GM18868 (cell line): ENCODE results near the gene COG2.

Experiments
- ATAC-seq: cut with Tn5 transposase; IDR thresholded peaks from one replicate; pipeline ENCODE4 v1.9.1; 2021; ENCODE audit warnings: mild to moderate bottlenecking, moderate library complexity; ENCODE audit not compliant: unreplicated experiment

Gene COG2

GRCh38 chr1:230699716-230700115 lies 57.4 kb downstream of the COG2 start:
- no peak for ATAC-seq

DNA sequence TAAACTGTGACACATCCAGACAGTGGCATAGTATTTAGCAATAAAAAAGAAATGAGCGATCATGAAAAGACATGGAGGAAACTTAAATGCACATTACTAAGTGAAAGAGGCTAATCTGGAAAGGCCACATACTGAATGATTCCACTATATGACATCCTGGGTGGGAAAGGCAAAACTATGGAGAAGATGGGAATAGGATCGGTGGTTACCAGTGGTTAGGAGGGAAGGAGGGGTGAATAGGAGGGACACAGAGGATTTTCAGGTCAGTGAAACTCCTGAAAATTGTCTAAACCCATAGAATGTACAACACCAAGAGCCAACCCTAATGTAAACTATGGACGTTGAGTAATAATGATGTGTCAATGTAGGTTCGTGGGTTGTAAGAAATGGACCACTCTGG lies 57.9 kb downstream of the COG2 start:
- no peak for ATAC-seq

GRCh38 chr1:230701434-230701833 lies 59.2 kb downstream of the COG2 start:
- no peak for ATAC-seq

DNA sequence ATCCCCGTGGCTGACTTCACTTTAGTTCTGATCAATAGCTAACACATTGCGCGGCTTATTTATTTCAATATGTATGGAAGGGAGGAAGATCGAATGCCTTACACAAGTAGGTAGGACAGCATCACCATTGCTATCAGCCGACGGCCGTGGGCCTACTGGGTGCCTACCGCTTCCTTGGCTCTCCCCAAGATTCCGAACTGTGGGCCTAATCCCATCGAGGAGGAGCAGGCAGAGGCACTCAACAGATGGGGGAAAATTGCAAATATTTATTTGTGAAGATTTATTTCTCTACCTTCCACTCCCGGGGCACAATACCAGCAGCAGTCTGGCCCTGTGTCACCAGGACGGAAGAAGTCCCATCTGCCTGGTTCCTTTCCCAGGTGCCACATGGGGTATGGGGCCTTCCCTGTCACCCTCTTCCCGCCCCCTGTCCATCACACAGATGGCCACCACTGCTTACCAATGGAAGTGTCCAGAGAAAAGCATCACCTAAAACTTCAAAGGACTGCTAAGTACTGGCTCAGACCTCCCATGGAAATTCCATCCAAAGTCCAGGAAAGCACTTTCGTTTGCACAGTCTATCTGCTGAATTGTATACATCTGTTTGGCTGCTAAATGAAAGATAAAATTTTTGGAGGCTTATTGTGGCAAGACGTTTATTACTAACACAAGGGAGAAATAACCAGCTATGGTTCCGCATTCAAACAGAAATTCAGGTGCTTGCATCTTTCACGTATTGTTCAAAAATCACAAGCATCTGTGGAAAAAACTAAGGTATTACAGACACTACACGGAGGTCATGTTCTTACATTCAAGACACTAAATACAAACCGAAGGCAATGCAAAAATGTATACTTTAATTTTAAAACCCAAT lies 59.9 kb downstream of the COG2 start:
- no peak for ATAC-seq

DNA sequence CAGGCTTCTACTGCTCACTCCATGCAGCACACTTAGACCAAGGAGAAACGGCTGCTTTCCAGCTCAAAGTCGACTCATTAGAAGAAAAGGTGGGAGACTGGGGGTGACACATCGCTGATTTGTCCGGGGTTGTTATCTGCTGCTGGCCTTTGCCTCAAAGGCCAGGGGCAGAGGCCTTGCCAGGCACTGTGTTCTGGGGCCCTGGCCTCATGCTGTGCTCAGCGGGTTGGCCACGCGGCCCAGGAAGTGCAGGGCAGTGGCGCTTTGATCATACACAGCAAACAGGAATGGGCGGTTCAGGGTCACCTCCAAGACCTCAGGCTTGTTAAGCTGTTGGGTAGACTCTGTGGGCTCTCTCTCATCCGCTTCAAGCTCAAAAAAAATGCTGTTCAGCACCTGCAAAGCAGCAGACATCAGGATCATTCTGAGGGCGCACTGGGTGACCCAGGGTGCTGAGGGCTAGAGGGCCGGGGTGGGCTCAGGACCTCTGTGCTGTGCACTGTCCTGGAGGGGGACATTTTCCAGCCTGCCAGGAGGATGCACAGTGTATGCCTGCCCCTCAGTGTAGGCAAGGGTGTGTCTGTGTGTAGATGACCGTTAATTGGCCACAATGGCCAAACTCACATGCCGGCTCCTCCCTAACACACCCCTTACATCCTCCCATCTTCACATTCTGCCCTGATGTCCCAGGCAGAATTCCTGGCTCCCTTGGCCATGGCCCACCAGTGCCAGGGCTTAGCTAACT lies 60.8 kb downstream of the COG2 start:
- no peak for ATAC-seq

GRCh38 chr1:230703679-230704385 lies 61.6 kb downstream of the COG2 start:
- ATAC-seq: no peak

- no peak for ATAC-seq
These were observed 62.5 kb downstream of the COG2 start for GRCh38 chr1:230704830-230705229.

- ATAC-seq: no peak
These were observed 63.2 kb downstream of the COG2 start for GRCh38 chr1:230705289-230706019.

DNA sequence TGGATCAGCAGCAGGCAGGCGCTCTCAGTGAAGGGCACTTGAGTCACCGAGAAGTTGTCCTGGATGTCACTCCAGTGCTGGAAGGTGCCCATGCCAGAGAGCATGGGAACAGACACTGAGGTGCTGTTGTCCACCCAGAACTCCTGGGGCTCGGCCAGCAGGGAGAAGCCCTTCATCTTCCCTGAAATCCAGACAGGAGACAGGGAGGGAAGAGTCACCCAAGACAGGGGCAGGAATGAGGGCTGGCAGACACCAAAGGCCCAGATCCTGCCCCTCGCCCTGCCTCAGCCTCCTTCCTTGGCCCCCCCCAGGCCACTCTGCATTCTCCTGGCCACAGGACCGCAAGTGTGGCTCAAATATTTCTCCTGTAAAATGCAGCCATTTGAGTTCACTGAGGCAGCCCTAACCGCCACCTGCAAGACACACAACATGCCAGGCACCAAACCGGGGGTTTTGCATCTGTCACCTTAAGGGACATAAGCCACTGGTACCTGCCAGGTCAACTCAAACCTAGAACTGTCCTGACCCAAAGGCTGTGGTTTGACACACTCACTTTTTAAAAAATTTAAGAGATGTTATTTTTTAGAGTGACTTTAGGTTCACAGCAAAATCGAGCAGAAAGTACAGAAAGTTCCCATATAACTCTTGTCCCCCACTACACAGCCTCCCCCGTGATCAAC lies 63.9 kb downstream of the COG2 start:
- ATAC-seq: no peak

- ATAC-seq: no peak
These were observed 64.8 kb downstream of the COG2 start for GRCh38 chr1:230706887-230707731.

DNA sequence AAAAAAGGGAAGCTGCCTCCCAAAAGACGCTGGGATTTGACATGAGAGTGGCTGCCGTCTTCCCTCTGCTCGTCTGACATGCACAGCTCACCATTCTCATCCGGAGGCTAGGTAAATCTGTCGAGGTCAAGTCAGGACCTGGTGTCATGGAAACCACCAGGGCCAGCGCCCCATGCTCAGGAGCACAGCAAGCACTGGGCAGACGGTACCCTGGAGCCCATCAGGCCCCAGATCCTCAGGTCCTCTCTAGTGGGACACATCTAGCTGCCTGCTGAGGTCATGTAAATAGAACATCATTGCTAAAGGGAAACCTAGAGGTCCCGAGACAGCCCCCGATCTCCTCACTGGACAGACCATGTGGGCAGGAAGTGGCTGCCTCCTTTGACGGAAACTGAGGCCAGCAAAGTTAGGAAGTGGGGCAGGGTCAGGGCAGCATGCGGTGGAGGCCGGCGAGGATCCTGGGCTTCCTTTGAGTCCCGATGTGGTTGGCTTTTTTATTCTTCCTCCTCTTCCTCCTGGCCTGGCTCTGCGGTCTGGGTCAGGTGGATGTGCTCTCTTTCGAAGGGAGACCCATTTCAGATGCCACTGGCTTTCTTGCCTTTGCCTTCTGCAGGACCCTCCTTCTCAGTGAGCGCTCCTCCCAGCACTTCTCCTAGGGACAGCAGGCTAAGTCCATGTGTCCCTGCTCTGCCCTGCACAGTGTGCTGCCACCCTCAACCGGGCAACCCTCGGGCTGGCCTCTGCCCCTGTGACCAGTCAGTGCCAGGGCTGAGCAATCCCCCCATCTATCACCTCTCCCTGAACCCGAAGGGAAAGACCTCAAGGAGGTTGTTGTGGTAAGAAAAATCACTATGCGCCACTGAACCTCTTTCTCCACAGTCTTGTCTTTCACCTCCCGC lies 65.7 kb downstream of the COG2 start:
- no peak for ATAC-seq

- no peak for ATAC-seq
These were observed 66.6 kb downstream of the COG2 start for GRCh38 chr1:230708631-230709580.

- no peak for ATAC-seq
These were observed 67.6 kb downstream of the COG2 start for GRCh38 chr1:230709619-230710542.

DNA sequence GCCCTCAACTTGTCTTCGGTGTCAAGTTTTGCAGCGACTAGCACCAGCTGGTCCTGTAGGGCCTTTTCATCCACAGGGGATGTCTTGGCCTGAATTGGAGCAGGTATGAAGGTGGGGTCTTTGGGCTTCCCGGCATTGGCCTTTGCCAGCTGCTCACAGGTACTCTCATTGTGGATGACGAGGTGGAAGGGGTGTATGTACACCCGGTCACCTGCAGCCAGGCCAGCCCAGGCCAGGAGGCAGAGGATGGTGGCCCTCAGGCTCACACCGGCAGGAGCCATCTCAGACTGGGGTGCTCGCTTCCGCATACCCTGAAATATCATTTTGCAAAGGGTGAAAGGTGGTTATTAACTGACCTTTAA lies 68.2 kb downstream of the COG2 start:
- no peak for ATAC-seq

DNA sequence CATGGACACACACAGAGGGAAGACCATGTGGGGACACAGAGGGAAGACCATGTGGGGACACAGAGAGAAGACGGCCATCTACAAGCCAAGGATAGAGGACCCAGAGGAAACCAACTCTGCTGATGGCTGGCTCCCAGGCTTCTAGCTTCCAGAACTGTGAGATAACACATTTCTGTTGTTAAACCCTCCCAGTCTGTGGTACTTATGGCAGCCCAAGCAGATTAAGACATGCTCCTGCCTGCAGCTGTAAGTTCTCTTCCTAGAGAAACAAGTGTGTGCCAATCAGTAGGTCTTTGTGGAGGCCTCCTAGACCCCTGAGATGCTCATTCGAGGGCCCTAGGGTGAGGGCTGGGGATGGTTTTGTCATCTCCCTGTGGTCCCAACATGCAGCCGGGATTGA lies 69.0 kb downstream of the COG2 start:
- no peak for ATAC-seq

- ATAC-seq: no peak
These were observed 70.2 kb downstream of the COG2 start for GRCh38 chr1:230712470-230712942.
